GM12864 (cell line): ENCODE measurements around the gene SOBP.

ENCODE experiments used
- DNase-seq: peaks from one replicate; pipeline ENCODE4 v3.0.0-alpha.2; 2011; ENCODE audit warnings: low read depth
- H3K4me3 ChIP-seq: 2 replicates; pipeline ENCODE4 v1.5.1; 2011; ENCODE audit warnings: mild to moderate bottlenecking, low read depth, low read length, control low read depth
- CTCF ChIP-seq: IDR thresholded peaks from 2 replicates; pipeline ENCODE4 v1.5.1; 2011; ENCODE audit warnings: low read depth, mild to moderate bottlenecking, moderate library complexity, low read length, control low read depth, inconsistent platforms; ENCODE audit errors: missing control alignments

SOBP gene

GRCh38 chr6:107647439-107647948 lies 157.6 kb downstream of the SOBP start:
- no peak for DNase-seq
- TF ChIP-seq CTCF, result no peak
- no peak overlapping the region for H3K4me3 ChIP-seq

- no peak overlapping the region for H3K4me3 ChIP-seq
- TF ChIP-seq CTCF, result no peak
- DNase-seq, result no peak
These were observed 159.1 kb downstream of the SOBP start for GRCh38 chr6:107648983-107649382.

DNA sequence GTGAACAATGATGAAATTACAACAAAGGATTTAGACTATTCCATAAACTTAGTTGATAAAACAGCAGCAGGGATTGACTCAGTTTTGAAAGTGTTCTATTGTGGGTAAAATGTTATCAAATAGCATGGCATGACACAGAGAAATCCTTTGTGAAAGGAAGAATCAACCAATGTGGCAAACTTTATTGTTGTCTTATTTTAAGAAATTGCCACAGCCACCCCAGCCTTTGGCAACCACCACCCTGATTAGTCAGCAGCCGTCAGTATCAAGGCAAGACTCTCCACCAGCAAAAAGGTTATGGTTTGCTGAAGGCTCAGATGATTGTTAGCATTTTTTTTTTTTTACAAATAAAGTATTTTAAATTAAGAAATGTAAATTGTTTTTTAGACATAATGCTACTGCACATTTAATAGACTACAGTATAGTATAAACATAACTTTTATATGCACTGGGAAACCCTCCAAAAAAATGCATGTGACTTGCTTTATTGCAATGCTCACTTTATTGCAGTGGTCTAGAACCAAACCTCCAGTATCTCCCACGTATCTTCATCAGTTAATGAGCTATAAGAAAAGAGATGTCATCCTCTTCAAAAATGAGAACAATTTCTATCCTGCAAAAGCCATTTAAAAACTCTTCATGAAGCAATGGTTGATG lies 162.7 kb downstream of the SOBP start:
- no peak for TF ChIP-seq CTCF
- no peak overlapping the region for H3K4me3 ChIP-seq
- DNase-seq, result no peak

- no peak overlapping the region for H3K4me3 ChIP-seq
- DNase-seq, result no peak
- TF ChIP-seq CTCF, result no peak
These were observed 163.3 kb downstream of the SOBP start for GRCh38 chr6:107653183-107653580.

DNA sequence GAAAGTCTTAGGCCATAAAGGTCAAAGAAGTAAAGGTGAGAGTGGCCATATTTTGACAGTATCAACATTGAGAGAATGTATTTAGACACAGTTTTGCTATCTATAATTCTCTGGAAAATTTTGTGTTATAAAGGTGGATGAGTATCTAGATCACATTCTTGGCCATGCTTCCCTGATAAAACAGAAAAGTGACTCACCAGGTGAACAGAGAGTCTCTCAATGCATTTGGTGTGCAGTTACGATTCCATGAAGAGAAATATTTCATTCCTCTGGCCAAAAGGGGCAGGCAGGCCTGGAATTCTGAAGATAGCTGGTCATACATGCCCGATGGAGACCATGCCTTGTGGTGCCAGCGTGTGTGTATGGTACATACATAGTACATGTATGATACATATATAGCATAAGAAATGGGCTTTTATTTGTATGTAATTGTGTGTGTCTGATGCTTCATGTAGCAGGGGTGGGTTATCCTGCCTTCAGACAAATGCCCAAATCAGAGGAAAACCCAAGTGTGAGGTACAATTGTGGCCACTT lies 164.0 kb downstream of the SOBP start:
- no peak overlapping the region for H3K4me3 ChIP-seq
- DNase-seq, result no peak
- TF ChIP-seq CTCF, result no peak

GRCh38 chr6:107654764-107655163 lies 164.8 kb downstream of the SOBP start:
- DNase-seq, result no peak
- no peak for TF ChIP-seq CTCF
- no peak overlapping the region for H3K4me3 ChIP-seq

GRCh38 chr6:107655245-107655644 lies 165.3 kb downstream of the SOBP start:
- TF ChIP-seq CTCF, result peak; percentile 28
- no peak overlapping the region for H3K4me3 ChIP-seq
- DNase-seq, result no peak
